Calu3 (cell line): ENCODE measurements around the gene GOLGA6L10. TPM values are rescaled to one million over a fixed set of nuclear protein-coding genes. Genes with fewer than 3 reads are reported as not detected.
"Not testable (repeated sequence)": the region's sequence is repeated elsewhere in the genome, so short reads cannot be mapped to it uniquely, and the experiment has no call there.

Source experiments
- BruUV-seq: library from RNA; stranded (reverse); fragments of 400-500 nt; replicated peaks from 2 replicates; lab custom pipeline; 2021; lab: Mats Ljungman, UMichigan
- CTCF ChIA-PET: fragments of 300-600 bp; sonication (Branson Sonifier 250); formaldehyde crosslinking; loops from one replicate; lab custom pipeline; 2022; ENCODE audit warnings: antibody characterized with exemption; lab: Charles Lee
- DNase-seq: peaks from one replicate; pipeline ENCODE4 v3.0.0; 2022
- H3K27ac Mint-ChIP-seq: one replicate; pipeline ENCODE4 v1.8.0; 2022; ENCODE audit warnings: mixed read lengths; ENCODE audit not compliant: unreplicated experiment
- H3K27me3 Mint-ChIP-seq: one replicate; pipeline ENCODE4 v1.8.0; 2022; ENCODE audit warnings: mixed read lengths; ENCODE audit not compliant: unreplicated experiment
- H3K36me3 Mint-ChIP-seq: one replicate; pipeline ENCODE4 v1.8.0; 2022; ENCODE audit warnings: mild to moderate bottlenecking, moderate library complexity, mixed read lengths; ENCODE audit not compliant: insufficient read depth, unreplicated experiment
- H3K4me1 Mint-ChIP-seq: one replicate; pipeline ENCODE4 v1.8.0; 2022; ENCODE audit warnings: mild to moderate bottlenecking, low read depth, mixed read lengths; ENCODE audit not compliant: unreplicated experiment
- H3K4me3 Mint-ChIP-seq: one replicate; pipeline ENCODE4 v1.8.0; 2022; ENCODE audit warnings: mild to moderate bottlenecking, low read depth, moderate library complexity, mixed read lengths; ENCODE audit not compliant: unreplicated experiment
- H3K9me3 Mint-ChIP-seq: one replicate; pipeline ENCODE4 v1.8.0; 2022; ENCODE audit warnings: low read depth, mixed read lengths; ENCODE audit not compliant: unreplicated experiment
- intact Hi-C: fragments of 100-400 bp; cut with micrococcal nuclease; formaldehyde crosslinking; loops from one replicate; pipeline ENCODE4 v1.10.0; 2022; ENCODE audit not compliant: unreplicated experiment
- total RNA-seq: library from RNA; stranded (reverse); gene quantifications from 2 replicates; pipeline ENCODE4 v1.2.3, GENCODE V29; 2022

Gene GOLGA6L10
- total RNA-seq, 1 experiment from 2014 or later, result 1.4 TPM

GRCh38 chr15:82343851-82344250 is 5.4 kb downstream of the GOLGA6L10 start:
- H3K36me3 Mint-ChIP-seq, H3K9me3 Mint-ChIP-seq, CTCF ChIA-PET, DNase-seq, BruUV-seq, H3K4me1 Mint-ChIP-seq, intact Hi-C loops, H3K4me3 Mint-ChIP-seq, H3K27ac Mint-ChIP-seq: not testable (repeated sequence)
- peaks cover 26% of the 10 kb centered on the region for H3K27me3 Mint-ChIP-seq

GRCh38 chr15:82342632-82343374 is 6.5 kb downstream of the GOLGA6L10 start:
- H3K9me3 Mint-ChIP-seq, H3K36me3 Mint-ChIP-seq, CTCF ChIA-PET, H3K4me1 Mint-ChIP-seq, H3K27ac Mint-ChIP-seq, BruUV-seq, H3K4me3 Mint-ChIP-seq, intact Hi-C loops: not testable (repeated sequence)
- peaks cover 26% of the 10 kb centered on the region for H3K27me3 Mint-ChIP-seq
- DNase-seq, result peak; percentile 57

GRCh38 chr15:82338573-82338972 is 10.7 kb downstream of the GOLGA6L10 start:
- H3K27ac Mint-ChIP-seq, H3K4me3 Mint-ChIP-seq, BruUV-seq, H3K4me1 Mint-ChIP-seq, H3K36me3 Mint-ChIP-seq, CTCF ChIA-PET, H3K9me3 Mint-ChIP-seq, H3K27me3 Mint-ChIP-seq, intact Hi-C loops, DNase-seq: not testable (repeated sequence)

- H3K27ac Mint-ChIP-seq, BruUV-seq, H3K36me3 Mint-ChIP-seq, H3K9me3 Mint-ChIP-seq, intact Hi-C loops, DNase-seq, H3K4me3 Mint-ChIP-seq, H3K4me1 Mint-ChIP-seq, H3K27me3 Mint-ChIP-seq, CTCF ChIA-PET: not testable (repeated sequence)
Observed at GRCh38 chr15:82338053-82338452, 11.2 kb downstream of the GOLGA6L10 start.

GRCh38 chr15:82337051-82337450 is 12.2 kb downstream of the GOLGA6L10 start:
- not testable (repeated sequence) for DNase-seq

GRCh38 chr15:82336180-82336647 is 13.1 kb downstream of the GOLGA6L10 start:
- H3K27ac Mint-ChIP-seq, CTCF ChIA-PET, H3K9me3 Mint-ChIP-seq, H3K27me3 Mint-ChIP-seq, BruUV-seq, H3K4me3 Mint-ChIP-seq, intact Hi-C loops, H3K36me3 Mint-ChIP-seq, H3K4me1 Mint-ChIP-seq: not testable (repeated sequence)
- peak; percentile 36 for DNase-seq

More at GRCh38 chr15:82337051-82337450, 12.2 kb downstream of the GOLGA6L10 start:
- BruUV-seq, intact Hi-C loops, H3K9me3 Mint-ChIP-seq, H3K4me3 Mint-ChIP-seq, H3K27me3 Mint-ChIP-seq, H3K4me1 Mint-ChIP-seq, CTCF ChIA-PET, H3K27ac Mint-ChIP-seq, H3K36me3 Mint-ChIP-seq: not testable (repeated sequence)

GRCh38 chr15:82335006-82335405 is 14.3 kb downstream of the GOLGA6L10 start:
- H3K36me3 Mint-ChIP-seq, BruUV-seq, H3K27ac Mint-ChIP-seq, DNase-seq, H3K27me3 Mint-ChIP-seq, H3K4me1 Mint-ChIP-seq, H3K9me3 Mint-ChIP-seq, intact Hi-C loops, CTCF ChIA-PET, H3K4me3 Mint-ChIP-seq: not testable (repeated sequence)

GRCh38 chr15:82334554-82334932 is 14.7 kb downstream of the GOLGA6L10 start:
- H3K36me3 Mint-ChIP-seq, H3K4me1 Mint-ChIP-seq, H3K4me3 Mint-ChIP-seq, intact Hi-C loops, H3K27me3 Mint-ChIP-seq, BruUV-seq, DNase-seq, H3K9me3 Mint-ChIP-seq, CTCF ChIA-PET, H3K27ac Mint-ChIP-seq: not testable (repeated sequence)

GRCh38 chr15:82333603-82334553 is 15.4 kb downstream of the GOLGA6L10 start:
- DNase-seq, intact Hi-C loops, H3K27me3 Mint-ChIP-seq, H3K27ac Mint-ChIP-seq, BruUV-seq, H3K36me3 Mint-ChIP-seq, H3K4me3 Mint-ChIP-seq, H3K9me3 Mint-ChIP-seq, H3K4me1 Mint-ChIP-seq, CTCF ChIA-PET: not testable (repeated sequence)
